Activated T-cell treated with anti-CD3 and anti-CD28 coated beads, Interleukin-2, amount 50 U/mL, for 72 hours (primary cell): ENCODE results near the gene SIX2. TPM values are rescaled to one million over a fixed set of nuclear protein-coding genes. Genes with fewer than 3 reads are reported as not detected.

Experiments used
- ATAC-seq, 2 donors: fragments of 150-1000 bp; cut with Tn5 transposase; replicated peaks in 1 of 2; 2 replicates each; pipeline ENCODE4 v1.10.0; 2021; ENCODE audit warnings: moderate library complexity in 2 of 2, mild to moderate bottlenecking in 1 of 2
- DNase-seq, 2 donors: peaks; one replicate each; pipeline ENCODE4 v3.0.0; 2021 to 2022; ENCODE audit warnings: mixed read lengths in 1 of 2
- H3K27ac Mint-ChIP-seq: one replicate; pipeline ENCODE4 v1.8.0; 2022; ENCODE audit warnings: mild to moderate bottlenecking, moderate library complexity, mixed read lengths
- H3K27me3 Mint-ChIP-seq: one replicate; pipeline ENCODE4 v1.8.0; 2022; ENCODE audit warnings: low read depth, mixed read lengths
- H3K36me3 Mint-ChIP-seq, 2 donors: one replicate each; pipeline ENCODE4 v1.8.0; 2022; ENCODE audit warnings: mixed read lengths in 2 of 2, mild to moderate bottlenecking in 1 of 2; ENCODE audit not compliant: insufficient read depth in 2 of 2
- H3K4me1 Mint-ChIP-seq: one replicate; pipeline ENCODE4 v1.8.0; 2022; ENCODE audit warnings: low read depth, mixed read lengths
- H3K4me3 Mint-ChIP-seq, 2 donors: one replicate each; pipeline ENCODE4 v1.8.0; 2022; ENCODE audit warnings: mild to moderate bottlenecking in 2 of 2, mixed read lengths in 2 of 2, moderate library complexity in 2 of 2
- H3K9me3 Mint-ChIP-seq, 2 donors: one replicate each; pipeline ENCODE4 v1.8.0; 2022; ENCODE audit warnings: mixed read lengths in 2 of 2
- total RNA-seq, 2 donors: library from RNA; stranded (reverse); gene quantifications; one replicate each; pipeline ENCODE4 v1.2.3, GENCODE V29; 2022

The SIX2 gene
- total RNA-seq, 2 donors from 2014 or later, result 0.12 TPM; not detected in 1

DNA sequence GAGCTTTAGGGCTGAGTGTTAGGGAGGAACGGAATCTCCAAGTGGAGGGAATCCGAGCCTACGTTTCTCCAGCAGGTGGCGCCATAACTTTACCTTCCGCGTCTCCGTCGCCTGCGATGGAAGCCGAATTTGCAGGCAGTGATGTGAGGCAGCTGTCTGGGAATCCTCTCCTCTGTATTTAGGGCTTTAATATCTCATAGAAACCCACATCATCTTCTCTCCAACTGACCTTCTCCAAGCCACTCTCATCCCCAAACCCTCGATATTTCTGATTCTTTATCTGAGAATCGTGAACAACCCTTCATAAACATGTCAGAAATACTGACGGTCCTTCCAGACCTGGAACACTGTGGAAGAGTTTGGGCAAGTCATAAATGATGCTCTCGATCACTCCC lies 27.5 kb downstream of the SIX2 start:
- DNase-seq (peak; percentile 70 to 73), ATAC-seq (peak in 1 of 2 donors; percentile 63)
- peaks cover 47% of the 10 kb centered on the region for H3K27me3 Mint-ChIP-seq
- no peaks in the 10 kb centered on the region for H3K36me3 Mint-ChIP-seq
- no peak overlapping the region for H3K27ac Mint-ChIP-seq
- H3K4me3 Mint-ChIP-seq, result no peak overlapping the region
- H3K9me3 Mint-ChIP-seq, result no peaks in the 10 kb centered on the region
- peaks cover 4% of the 10 kb centered on the region for H3K4me1 Mint-ChIP-seq

- peaks cover 4% of the 10 kb centered on the region for H3K4me1 Mint-ChIP-seq
- H3K27ac Mint-ChIP-seq, result no peak overlapping the region
- H3K27me3 Mint-ChIP-seq, result peaks cover 42% of the 10 kb centered on the region
- H3K4me3 Mint-ChIP-seq, result no peak overlapping the region
- no peak for DNase-seq
- H3K9me3 Mint-ChIP-seq, result no peaks in the 10 kb centered on the region
- H3K36me3 Mint-ChIP-seq, result no peaks in the 10 kb centered on the region
- no peak for ATAC-seq
Observed at GRCh38 chr2:44980751-44981713, 28.2 kb downstream of the SIX2 start.

DNA sequence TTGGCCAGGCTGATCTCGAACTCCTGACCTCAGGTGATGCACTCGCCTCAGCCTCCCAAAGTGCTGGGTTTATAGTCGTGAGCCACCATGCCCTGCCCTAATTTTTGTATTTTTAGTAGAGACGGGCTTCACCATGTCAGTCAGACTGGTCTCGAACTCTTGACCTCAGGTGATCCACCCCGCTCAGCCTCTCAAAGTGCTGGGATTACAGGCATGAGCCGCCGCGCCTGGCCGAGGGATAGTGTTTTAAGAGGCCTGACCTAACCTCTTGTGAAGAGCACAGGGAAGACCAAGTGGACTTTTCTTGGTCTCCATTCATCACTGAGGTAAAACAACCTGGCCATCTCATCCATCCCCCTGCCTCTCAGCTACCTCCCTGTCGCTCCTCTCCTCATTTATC lies 29.7 kb downstream of the SIX2 start:
- Mint-ChIP-seq H3K27me3 (peaks cover 41% of the 10 kb centered on the region), H3K9me3 (no peaks in the 10 kb centered on the region), H3K36me3 (no peaks in the 10 kb centered on the region), H3K4me1 (peaks cover 4% of the 10 kb centered on the region), H3K4me3 (no peak overlapping the region), H3K27ac (no peak overlapping the region)
- DNase-seq (no peak), ATAC-seq (no peak)

- H3K27ac Mint-ChIP-seq, result no peak overlapping the region
- no peaks in the 10 kb centered on the region for H3K36me3 Mint-ChIP-seq
- peak overlapping the region in 1 of 2 donors; percentile 17 for H3K4me3 Mint-ChIP-seq
- no peaks in the 10 kb centered on the region for H3K9me3 Mint-ChIP-seq
- peaks cover 29% of the 10 kb centered on the region for H3K27me3 Mint-ChIP-seq
- no peak for ATAC-seq
- no peak for DNase-seq
- H3K4me1 Mint-ChIP-seq, result no peaks in the 10 kb centered on the region
Observed at GRCh38 chr2:44975571-44976450, 33.4 kb downstream of the SIX2 start.

DNA sequence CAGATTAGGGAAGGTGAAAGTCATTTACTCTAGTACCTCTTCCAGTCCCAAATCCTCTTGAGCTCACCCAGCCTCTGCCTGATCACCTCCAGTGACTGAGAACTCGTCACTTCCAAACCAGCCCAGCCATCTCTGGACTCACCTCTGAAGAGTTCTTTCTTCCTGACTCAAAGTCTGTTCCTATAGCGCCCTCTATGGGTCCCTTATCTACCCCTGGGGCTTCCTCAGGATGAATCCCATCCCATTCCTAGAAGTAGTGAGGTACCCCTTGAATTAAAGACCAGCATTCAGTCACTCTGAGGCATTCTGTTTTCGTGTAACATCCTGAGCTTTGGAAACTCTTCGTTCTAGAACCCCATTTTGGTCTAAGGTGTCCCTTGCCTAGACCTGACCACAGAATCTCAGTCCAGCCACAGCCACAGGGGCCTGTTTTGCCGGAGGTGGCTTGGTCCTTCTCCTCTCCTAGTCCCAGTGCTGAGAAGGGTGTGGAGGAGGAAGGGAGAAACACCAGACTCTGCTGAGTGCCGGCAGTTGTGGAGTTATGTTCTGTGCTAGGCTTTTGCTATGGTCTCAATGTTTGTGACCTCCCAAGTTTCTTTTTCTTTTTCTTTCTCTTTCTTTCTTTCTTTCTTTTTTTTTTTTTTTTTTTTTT lies 35.1 kb downstream of the SIX2 start:
- Mint-ChIP-seq H3K27ac (no peak overlapping the region), H3K36me3 (no peaks in the 10 kb centered on the region), H3K27me3 (peaks cover 19% of the 10 kb centered on the region), H3K9me3 (no peaks in the 10 kb centered on the region), H3K4me3 (no peak overlapping the region), H3K4me1 (no peaks in the 10 kb centered on the region)
- ATAC-seq (no peak), DNase-seq (peak in 1 of 2 donors; percentile 25)

GRCh38 chr2:44972771-44973535 lies 36.3 kb downstream of the SIX2 start:
- no peak for ATAC-seq
- Mint-ChIP-seq H3K27ac (no peak overlapping the region), H3K36me3 (no peaks in the 10 kb centered on the region), H3K27me3 (peaks cover 11% of the 10 kb centered on the region), H3K9me3 (no peaks in the 10 kb centered on the region), H3K4me3 (peak overlapping the region in 1 of 2 donors; percentile 17), H3K4me1 (no peaks in the 10 kb centered on the region)
- no peak for DNase-seq

DNA sequence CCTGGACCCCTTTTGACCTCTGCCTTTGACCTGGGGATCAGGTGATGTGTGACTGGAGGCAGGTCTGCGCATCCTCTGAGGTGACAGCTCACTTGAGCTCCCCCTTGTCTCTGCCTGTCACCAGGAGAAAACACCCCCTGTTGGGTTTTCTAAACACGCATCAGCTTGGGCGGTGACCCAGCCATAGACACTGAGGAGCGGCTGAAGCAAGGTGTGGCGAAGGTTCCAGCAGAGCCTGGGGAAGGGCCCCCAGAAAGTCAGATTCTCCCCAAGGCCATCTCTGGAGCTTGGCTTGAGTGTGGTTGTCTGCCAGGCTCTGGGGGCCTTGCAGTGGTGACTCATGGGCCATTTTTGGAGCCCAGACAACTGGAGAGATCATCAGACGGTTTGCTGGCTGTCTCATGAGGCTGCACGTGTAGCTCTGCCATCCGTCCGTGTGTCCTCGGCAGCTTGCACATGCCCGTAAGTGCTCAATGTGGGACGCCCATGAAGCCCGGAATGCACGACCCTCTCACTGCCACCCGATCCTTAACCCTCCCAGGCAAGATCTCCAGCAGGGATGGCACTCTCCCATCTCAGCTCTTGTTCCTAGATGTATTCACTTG lies 38.3 kb downstream of the SIX2 start:
- Mint-ChIP-seq H3K27ac (no peak overlapping the region), H3K4me1 (no peaks in the 10 kb centered on the region), H3K27me3 (no peaks in the 10 kb centered on the region), H3K9me3 (no peaks in the 10 kb centered on the region), H3K4me3 (no peak overlapping the region), H3K36me3 (no peaks in the 10 kb centered on the region)
- DNase-seq (no peak), ATAC-seq (no peak)

GRCh38 chr2:44969936-44970335 lies 39.3 kb downstream of the SIX2 start:
- H3K4me3 Mint-ChIP-seq, result no peak overlapping the region
- H3K27me3 Mint-ChIP-seq, result no peaks in the 10 kb centered on the region
- H3K4me1 Mint-ChIP-seq, result no peaks in the 10 kb centered on the region
- no peaks in the 10 kb centered on the region for H3K36me3 Mint-ChIP-seq
- no peak for ATAC-seq
- DNase-seq, result no peak
- H3K9me3 Mint-ChIP-seq, result no peaks in the 10 kb centered on the region
- no peak overlapping the region for H3K27ac Mint-ChIP-seq

DNA sequence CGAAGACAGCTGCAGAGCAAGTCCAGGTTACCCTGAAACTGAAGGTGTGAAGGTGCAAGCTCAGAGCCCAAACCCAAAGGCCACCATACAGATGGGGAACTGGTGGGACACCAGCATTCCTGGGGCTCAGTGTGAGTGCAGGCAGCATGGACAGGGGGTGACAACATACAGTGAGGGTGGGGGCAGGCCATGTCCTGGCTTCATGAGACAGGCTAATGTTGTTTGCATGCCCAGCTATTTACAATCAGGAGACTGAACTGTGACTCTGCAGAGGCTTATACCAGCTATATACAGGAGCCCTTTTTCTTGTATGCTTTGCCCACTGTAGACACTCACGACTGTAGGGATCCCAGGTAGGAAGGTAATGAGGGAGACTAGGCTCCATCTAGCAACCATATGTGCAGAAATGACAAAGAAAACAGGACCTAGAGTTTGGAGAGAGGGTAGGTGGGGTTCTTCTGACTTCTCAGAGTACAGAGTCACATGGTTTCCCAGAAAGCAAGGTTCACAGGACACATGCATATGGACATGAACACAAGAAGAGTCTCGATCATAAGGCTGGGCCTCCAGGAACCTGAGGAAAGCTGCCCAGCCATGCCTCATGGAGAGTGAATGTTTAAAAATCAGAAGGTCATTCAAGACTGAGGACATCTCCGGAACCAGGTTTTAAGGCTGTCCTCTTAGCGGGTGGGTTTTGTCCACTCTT lies 41.4 kb downstream of the SIX2 start:
- Mint-ChIP-seq H3K9me3 (no peaks in the 10 kb centered on the region), H3K4me3 (no peak overlapping the region), H3K36me3 (no peaks in the 10 kb centered on the region), H3K27me3 (peaks cover 17% of the 10 kb centered on the region), H3K4me1 (no peaks in the 10 kb centered on the region), H3K27ac (no peak overlapping the region)
- DNase-seq, result no peak
- no peak for ATAC-seq

- no peak for ATAC-seq
- no peaks in the 10 kb centered on the region for H3K36me3 Mint-ChIP-seq
Observed at GRCh38 chr2:44967056-44967455, 42.2 kb downstream of the SIX2 start.

GRCh38 chr2:44965684-44966083 lies 43.6 kb downstream of the SIX2 start:
- Mint-ChIP-seq H3K27me3 (peaks cover 30% of the 10 kb centered on the region), H3K27ac (no peak overlapping the region), H3K4me1 (no peaks in the 10 kb centered on the region), H3K9me3 (no peaks in the 10 kb centered on the region), H3K36me3 (no peaks in the 10 kb centered on the region), H3K4me3 (no peak overlapping the region)
- ATAC-seq (no peak), DNase-seq (no peak)

More at GRCh38 chr2:44967056-44967455, 42.2 kb downstream of the SIX2 start:
- Mint-ChIP-seq H3K9me3 (no peaks in the 10 kb centered on the region), H3K27ac (no peak overlapping the region), H3K4me1 (no peaks in the 10 kb centered on the region), H3K4me3 (no peak overlapping the region), H3K27me3 (peaks cover 19% of the 10 kb centered on the region)
- no peak for DNase-seq
